GM18498 (cell line): Measurements from ENCODE around the gene TMEM147.
A peak's percentile ranks its signal among the peaks of the same experiment; 100 is the strongest.
"Not testable (repeated sequence)": the region's sequence is repeated elsewhere in the genome, so short reads cannot be mapped to it uniquely, and the experiment has no call there.

Experiments
- ATAC-seq: cut with Tn5 transposase; IDR thresholded peaks from one replicate; pipeline ENCODE4 v1.9.1; 2021; ENCODE audit warnings: mild to moderate bottlenecking, moderate library complexity; ENCODE audit not compliant: unreplicated experiment

Gene TMEM147

DNA sequence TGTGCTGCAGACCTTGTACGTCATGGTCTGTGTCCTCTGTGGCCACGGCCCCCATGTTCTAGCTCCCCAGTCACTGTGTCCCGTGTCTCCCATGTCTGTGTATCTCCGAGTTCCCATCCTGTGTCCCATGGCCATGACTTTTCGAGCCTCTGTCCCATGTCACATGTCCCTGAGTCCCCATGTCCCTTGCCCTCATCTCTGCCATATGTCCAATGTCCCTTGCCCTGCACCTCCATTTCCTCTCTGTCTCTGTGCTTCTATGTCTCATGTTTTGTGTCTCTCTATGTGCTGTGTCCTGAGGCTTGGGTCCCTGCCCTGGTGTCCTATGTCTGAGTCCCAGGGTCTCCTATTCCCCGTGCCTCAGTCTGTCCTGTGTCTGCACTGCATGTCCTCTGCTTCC, 16.0 kb downstream of the TMEM147 start:
- ATAC-seq = no peak

DNA sequence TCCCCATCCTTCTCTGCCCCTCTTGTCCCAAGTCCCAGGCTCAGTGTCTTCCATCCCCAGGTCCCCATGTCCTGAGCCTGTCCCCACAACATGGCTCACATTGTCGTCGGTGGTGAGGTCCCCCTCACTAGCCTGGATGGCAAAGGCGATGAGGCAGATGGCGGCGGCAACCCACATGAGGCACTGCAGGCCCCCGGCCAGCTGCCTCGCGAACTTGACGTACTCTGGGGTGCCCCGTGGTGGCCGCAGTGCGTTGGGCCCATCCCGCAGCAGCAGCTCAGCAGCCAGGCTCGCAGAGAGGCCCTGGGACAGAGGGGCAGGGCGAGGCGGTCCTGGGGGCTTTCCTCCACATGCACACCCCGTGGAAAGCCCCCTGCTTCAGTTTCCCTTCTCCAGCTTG, 16.9 kb downstream of the TMEM147 start:
- ATAC-seq = no peak

DNA sequence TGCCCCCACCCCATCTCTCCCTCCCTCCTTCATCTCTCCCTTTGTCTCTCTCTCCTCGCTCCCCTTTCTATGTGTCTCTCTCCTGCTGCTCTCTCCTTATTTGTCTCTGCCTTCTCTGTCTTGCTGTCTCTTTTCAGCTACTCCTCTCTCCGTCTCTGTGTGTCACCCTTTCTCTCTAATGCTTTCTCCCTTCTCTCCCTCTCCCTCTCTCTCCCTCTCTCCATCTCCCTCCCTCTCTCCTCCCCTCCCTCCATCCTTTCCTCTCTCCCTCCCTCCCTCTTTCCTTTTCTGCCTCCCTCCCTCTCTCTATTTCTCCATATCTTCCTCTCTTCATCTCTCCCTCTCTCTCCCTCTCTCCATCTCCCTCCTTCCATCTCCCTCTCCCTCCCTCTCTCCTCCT, 17.4 kb downstream of the TMEM147 start:
- ATAC-seq = no peak

DNA sequence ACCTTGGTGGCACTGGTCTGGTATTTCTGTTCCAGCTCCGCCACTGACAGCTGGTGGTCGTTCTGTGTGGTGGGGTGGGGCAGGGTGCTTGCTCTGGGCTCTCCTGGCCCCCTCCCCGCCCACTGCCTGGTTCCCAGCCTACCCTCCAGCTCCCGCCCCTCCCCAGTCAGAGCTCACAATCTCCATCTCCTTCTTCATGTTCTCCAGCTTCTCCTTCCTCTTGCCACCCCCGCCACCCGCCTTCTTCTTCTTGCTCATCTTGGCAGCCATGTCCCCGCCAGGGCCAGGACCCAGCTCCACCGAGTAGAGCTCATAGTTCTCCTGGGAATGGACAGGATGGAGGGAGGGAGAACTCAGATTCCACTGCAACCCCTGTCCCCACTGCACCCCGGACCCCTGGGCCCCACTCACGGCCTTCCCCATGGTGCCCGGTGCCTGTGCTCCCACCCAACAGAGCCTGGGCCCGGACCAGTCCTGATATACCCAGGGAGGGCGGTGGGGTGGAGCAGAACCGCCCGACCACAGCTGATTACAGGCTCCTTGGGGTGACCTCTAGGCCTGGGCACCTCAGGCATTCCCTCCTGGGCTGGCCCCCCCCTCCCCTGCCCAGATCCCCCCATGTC, 17.9 kb downstream of the TMEM147 start, which contains the start of gene ATP4A:
Gene ATP4A, minus strand, starts transcription at position 452 of the 623 bp plus-strand sequence. Its CDS starts 29 bp downstream, at position 423.
- ATAC-seq = no peak

DNA sequence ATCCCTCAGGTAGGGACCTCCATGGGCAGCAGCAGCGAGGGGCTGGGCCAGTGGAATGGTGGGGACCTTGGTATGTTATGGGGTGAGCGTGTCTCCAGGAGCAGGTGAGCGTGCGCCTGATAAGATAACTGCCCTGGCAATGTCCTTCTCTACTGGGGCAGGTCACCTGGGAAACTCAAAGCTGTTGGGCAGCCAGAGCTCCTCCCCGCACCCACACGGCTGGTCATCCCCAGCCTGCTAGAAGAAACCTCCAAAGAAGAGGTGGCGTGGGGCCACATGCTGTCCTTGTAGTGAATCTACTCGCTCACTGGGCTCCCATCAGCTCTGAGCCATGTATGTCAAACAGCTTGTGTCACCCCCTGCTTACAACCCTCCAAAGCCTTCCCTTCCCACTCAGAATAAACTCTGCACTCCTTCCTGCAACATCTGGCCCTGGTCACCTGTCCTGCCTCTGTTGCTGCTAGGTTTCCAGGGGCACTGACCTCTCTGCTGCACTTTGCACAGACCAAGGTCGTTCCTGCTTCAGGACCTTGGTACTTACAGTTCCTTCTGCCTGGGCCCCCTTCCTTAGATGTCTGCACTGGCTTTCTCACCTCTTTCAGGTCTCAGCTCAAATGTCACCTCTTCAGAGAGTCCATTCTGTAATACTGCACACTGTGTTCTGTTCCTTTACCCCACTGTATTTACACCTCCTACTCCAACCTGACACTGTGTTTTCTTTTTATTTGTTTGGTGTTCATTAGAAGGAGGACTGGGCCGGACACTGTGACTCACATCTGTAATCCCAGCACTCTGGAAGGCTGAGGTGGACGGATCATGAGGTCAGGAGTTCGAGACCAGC, 19.8 kb downstream of the TMEM147 start:
- ATAC-seq = no peak

DNA sequence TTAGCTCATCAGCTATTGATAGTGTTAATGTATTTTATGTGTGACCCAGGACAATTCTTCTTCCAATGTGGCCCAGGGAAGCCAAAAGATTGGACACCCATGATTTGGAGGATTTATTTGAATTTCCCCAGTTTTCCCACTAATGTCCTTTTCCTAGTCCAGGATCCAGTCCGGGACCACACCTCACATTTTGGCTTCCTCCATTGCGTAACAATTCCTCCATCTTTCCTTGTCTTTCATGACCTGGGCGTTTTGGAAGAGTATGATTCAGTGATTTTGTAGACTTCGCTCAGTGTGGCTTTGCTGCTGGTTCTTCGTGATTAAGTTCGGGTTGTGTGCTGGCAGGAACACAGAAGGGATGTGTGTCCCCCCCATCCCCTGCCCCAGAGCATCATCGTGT, 21.3 kb downstream of the TMEM147 start:
- no peak for ATAC-seq

DNA sequence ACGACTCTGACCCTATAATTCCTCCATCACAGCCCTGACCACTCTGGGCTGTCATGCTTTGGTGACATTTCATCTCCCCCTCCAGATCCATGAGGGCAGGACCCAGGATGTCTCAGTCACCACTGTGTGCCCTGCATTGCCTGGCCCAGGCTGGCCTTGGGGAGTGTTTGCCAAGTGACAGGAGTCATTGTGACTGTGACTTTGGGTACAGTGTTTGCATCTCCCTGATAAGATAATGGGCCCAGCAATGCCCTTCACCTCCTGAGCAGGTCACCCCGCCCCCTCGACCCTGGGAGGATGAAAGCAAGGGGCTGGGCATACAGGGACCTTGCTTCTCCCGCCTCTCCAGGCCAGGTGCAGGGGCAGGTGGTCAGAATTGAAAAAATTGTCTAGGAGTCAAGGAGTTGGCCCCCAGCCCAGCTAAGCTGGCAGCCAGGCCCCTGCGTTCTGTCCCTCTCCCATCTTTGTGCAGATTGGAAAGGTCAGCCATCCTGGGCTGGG, 23.9 kb downstream of the TMEM147 start:
- no peak for ATAC-seq

DNA sequence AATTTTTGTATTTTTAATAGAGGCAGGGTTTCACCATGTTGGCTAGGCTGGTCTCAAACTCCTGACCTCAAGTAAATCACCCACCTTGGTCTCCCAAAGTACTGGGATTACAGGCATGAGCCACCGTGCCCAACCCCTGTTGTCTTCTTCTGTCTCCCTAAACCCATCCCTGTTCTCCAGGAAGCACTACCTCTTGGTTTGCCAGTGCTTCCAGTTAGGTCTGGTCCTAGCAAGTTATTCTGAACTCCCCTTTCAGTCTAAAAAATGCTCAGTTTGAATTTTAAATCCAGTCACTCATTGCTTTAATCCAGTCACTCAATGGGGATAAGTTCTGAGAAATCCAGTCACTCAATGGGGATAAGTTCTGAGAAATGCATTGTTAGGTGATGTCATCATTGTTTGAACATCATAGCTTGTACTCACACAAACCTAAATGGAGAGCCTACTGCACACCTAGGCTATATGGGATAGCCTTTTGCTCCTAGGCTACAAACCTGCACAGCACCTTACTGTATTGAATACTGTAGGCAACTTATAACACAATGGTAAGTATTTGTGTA, 26.1 kb downstream of the TMEM147 start:
- ATAC-seq = no peak

DNA sequence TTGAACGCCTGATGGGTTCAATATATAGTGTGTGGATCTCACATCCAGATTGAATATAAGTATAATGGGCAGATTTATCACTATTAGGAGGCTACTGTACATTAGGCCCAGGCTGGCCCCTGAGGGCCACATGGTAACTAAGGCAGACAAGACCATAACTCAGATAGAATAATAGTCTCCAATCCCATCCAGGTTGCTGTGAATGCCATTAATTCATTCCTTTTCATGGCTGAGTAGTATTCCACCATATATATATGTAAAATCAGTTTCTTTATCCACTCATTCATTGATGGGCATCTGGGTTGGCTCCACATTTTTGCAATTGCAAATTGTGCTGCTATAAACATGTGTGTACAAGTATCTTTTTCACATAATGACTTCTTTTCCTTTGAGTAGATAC, 32.5 kb downstream of the TMEM147 start:
- no peak for ATAC-seq

DNA sequence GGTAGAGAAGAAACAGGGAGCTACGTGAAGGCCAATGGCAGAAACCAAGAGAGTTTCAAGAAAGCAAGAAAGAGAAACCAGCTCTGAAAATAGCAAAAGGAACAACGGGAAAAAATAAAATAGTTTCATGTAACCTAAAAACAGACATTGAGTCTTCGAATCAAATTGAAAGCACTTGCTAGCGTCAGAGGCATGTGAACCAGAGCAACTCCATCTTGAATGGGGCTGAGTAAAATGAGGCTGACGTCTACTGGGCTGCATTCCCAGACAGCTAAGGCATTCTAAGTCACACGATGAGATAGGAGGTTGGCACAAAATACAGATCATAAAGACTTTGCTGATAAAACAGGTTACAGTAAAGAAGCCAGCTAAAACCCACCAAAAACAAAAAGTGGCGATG, 33.3 kb downstream of the TMEM147 start:
- ATAC-seq = no peak

DNA sequence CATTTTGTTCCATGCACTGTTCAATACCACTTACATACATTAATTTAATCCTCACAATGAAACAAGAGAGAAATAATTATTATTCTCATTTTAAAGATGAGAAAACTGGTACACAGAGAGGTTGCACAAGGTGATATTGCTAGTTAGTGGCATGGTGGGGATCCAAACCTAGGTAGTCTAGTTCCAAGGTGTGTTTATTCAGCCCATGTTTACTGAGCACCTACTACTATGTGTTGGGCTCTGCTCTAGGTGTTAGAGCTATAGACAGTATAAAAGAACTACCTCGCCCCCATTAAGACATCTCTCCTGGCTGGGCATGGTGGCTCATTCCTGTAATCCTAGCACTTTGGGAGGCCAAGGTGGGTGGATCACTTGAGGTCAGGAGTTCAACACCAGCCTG, 37.3 kb downstream of the TMEM147 start:
- no peak for ATAC-seq

DNA sequence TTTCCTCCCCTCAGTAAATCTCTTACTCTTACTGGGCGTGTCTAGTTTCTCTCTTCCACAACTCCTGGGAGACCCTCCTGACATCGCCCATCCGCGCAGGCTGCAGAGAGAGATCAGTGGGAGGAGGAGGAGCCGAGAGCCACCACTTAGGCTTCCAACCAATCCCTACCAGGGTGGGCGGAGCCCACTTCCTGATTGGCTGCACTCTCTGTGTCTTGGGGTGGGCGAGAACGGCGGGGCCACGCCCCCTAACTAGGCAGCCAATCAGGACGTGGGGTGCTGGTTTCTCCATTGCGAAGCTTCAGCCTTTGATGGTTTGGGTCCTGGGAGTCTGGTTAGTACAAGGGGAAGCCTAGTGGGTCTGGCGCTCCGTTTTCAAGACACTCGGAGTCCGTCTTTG, 40.4 kb downstream of the TMEM147 start, which contains the start of gene PMIS2:
Gene PMIS2, plus strand, starts transcription at position 326 of the 400 bp plus-strand sequence. CDS start 87 bp downstream, outside the sequence.
- no peak for ATAC-seq

DNA sequence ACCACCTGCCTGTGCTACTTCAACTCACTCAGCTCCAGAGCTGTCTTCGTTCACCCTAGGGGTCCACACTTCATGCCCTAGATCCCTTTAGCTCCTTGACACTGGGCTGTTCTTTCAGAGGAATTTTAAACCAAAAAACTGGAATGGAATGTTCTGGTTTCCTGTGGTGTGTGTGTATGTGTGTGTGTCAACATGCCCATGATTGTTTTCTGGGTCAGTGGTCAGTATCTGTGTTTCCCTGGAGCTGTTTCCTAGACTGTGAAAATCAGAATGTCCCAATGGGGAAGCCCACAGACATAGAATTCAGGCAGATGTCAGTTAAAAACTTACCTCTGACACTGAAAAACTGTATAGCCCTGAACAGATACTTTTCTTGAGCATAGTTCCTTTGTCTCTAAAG, 41.9 kb downstream of the TMEM147 start:
- ATAC-seq = no peak

DNA sequence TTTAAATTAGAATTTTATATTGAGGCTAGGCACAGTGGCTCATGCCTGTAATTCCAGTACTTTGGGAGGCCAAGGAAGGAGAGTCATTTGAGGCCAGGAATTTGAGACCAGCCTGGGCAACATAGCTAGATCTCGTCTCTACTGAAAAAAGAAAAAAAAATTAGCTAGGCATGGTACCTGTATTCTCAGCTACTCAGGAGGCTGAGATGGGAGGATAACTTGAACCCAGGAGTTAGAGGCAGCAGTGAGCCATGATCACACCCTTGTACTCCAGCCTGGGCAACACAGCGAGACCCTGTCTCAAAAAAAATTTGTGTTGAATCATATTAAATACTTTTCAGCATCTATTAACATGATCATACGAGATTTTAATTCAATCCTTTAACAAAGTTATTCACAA, 45.4 kb downstream of the TMEM147 start:
- no peak for ATAC-seq

DNA sequence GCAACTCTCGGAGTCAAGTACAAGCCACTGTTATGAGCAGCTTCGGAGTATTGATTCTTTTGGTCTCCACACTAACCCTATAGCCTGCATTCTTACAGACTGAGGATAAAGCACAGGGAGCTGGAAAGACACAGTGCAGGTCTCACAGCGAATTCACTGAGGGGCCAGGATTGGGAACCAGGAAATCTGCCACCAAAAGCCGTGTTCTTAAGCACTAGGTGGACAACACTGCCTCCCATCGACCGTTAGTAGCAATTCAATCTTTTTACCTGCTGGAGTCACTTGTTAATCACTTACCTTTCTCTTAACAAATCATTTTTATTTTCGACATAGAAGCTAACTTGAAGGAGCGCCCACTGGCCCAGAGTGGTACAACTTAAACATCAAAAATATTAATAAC, 46.8 kb downstream of the TMEM147 start:
- no peak for ATAC-seq

DNA sequence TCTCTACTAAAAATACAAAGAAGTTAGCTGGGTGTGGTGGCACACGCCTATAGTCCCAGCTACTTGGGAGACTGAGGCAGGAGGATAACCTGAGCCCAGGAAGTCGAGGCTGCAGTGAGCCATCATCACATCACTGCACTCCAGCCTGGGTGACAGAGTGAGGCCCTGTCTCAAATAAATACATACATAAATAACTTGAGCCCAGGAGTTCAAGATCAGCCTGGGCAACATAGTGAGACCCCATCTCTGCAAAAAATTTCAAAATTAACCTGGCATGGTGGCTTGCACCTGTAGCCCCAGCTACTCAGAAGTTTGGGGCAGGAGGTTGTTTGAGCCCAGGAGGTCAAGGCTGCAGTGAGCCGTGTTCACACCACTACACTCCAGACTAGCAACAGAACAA, 49.6 kb downstream of the TMEM147 start:
- not testable (repeated sequence) for ATAC-seq

DNA sequence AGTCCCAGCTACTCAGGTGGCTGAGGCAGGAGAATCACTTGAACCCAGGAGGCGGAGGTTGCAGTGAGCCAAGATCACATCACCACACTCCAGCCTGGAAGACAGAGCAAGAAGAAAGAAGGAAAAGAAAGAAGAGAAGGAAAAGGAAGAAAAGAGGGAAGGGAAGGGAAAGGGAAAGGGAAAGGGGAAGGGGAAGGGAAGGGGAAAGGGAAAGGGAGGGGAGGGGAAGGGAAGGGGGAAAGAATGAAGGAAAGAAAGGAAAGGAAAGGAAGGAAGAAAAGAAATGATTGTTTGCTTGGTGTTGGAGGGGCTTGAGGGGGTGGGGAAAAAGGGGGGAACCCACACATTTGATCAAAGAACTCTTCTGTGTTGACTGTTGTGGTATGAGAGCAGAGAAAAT, 50.5 kb downstream of the TMEM147 start:
- no peak for ATAC-seq

DNA sequence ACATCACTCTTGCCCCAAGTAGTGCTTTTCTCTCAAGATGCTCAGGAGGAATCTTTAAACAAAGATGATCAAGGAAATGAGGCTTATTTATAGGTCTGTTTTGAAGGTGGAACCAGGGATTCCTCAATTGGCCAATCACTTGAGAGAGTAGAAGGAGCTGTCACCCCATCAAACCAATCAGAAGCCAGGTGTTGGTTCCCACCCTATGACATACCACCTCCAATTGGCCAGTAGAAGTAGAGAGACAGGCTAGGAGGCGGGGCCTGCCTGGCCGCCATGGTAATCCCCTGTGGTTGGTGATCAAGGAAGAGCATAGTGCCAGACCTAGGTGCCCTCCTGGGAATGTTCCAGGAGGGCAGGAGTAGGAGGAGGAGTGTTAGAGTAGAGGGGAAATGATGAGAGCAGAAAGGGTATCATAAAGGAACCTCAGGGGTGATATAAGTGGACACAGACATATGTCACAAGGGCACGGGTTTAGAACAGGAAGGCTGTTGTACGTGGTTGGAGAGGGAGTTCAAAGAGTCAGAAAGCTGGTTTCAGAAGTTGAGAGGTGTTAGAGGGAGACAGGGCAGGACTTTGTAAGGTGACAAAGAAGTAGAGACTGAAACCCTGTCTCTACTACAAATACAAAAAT, 51.1 kb downstream of the TMEM147 start:
- ATAC-seq = peak; percentile 74
